A673 (cell line): ENCODE data around the gene TIAM1. TPM values are rescaled to one million over a fixed set of nuclear protein-coding genes. Genes with fewer than 3 reads are reported as not detected.

Experiments
- BruUV-seq: library from RNA; stranded (reverse); fragments of 400-500 nt; replicated peaks from 2 replicates; lab custom pipeline; 2021; lab: Mats Ljungman, UMichigan
- CTCF ChIA-PET: fragments of 300-600 bp; sonication (Branson Sonifier 250); formaldehyde crosslinking; loops from one replicate; lab custom pipeline; 2022; ENCODE audit warnings: antibody characterized with exemption; lab: Charles Lee
- POLR2A ChIA-PET: fragments of 300-600 bp; sonication (Branson Sonifier 250); formaldehyde crosslinking; loops from one replicate; lab custom pipeline; 2022; ENCODE audit warnings: antibody characterized with exemption; ENCODE audit not compliant: low non-redundant PET; lab: Charles Lee
- DNase-seq: peaks from one replicate; pipeline ENCODE4 v3.0.0-alpha.2; 2015; ENCODE audit warnings: low spot score
- H3K27ac ChIP-seq: fragments of 200-600 bp; sonication (generic); 2 replicates; pipeline ENCODE4 v1.5.1; 2016; ENCODE audit warnings: mixed run types, low read depth, mild to moderate bottlenecking, mixed read lengths, antibody characterized with exemption, low read length; ENCODE audit not compliant: poor library complexity, severe bottlenecking
- H3K27me3 ChIP-seq: fragments of 200-600 bp; sonication (generic); replicated peaks from 2 replicates; pipeline ENCODE4 v1.6.1; 2017; ENCODE audit warnings: mixed run types, low read depth, mild to moderate bottlenecking, mixed read lengths, antibody characterized with exemption, low read length; ENCODE audit not compliant: insufficient read depth, poor library complexity
- H3K36me3 ChIP-seq: fragments of 200-600 bp; sonication (generic); 2 replicates; pipeline ENCODE4 v1.6.1; 2016; ENCODE audit warnings: mixed run types, mild to moderate bottlenecking, mixed read lengths, antibody characterized with exemption, low read length; ENCODE audit not compliant: insufficient read depth, poor library complexity, severe bottlenecking
- H3K4me1 ChIP-seq: fragments of 200-600 bp; sonication (generic); 2 replicates; pipeline ENCODE4 v1.6.1; 2017; ENCODE audit warnings: mixed run types, mild to moderate bottlenecking, mixed read lengths, antibody characterized with exemption, low read length; ENCODE audit not compliant: insufficient read depth, poor library complexity, severe bottlenecking
- H3K4me3 ChIP-seq: fragments of 200-600 bp; sonication (generic); 2 replicates; pipeline ENCODE4 v1.5.1; 2016; ENCODE audit warnings: low read depth, mixed run types, mild to moderate bottlenecking, mixed read lengths, low read length; ENCODE audit not compliant: poor library complexity, severe bottlenecking
- H3K9me3 ChIP-seq: fragments of 200-600 bp; sonication (generic); 2 replicates; pipeline ENCODE4 v1.6.1; 2016; ENCODE audit warnings: mixed run types, low read depth, mild to moderate bottlenecking, mixed read lengths, antibody characterized with exemption, low read length; ENCODE audit not compliant: poor library complexity, severe bottlenecking
- CTCF ChIP-seq: fragments of 300-800, 200-600 bp; sonication (generic); conservative IDR thresholded peaks from 2 replicates; pipeline ENCODE4 v1.5.1; 2017; ENCODE audit warnings: low read depth, mild to moderate bottlenecking, antibody characterized with exemption, low read length, moderate library complexity, mixed read lengths
- EZH2 ChIP-seq: fragments of 200-600 bp; sonication (generic); IDR thresholded peaks from 2 replicates; pipeline ENCODE4 v1.6.1; 2017; ENCODE audit warnings: borderline replicate concordance, low read depth, mild to moderate bottlenecking, mixed read lengths, antibody characterized with exemption, low read length; ENCODE audit not compliant: poor library complexity, severe bottlenecking
- intact Hi-C: fragments of 100-400 bp; cut with micrococcal nuclease; formaldehyde crosslinking; loops from one replicate; pipeline ENCODE4 v1.10.0; 2022; ENCODE audit not compliant: unreplicated experiment
- total RNA-seq: library from RNA; stranded (reverse); gene quantifications from 2 replicates; pipeline ENCODE4 v1.2.3, GENCODE V29; 2021

The TIAM1 gene
- total RNA-seq, 1 experiment from 2014 or later = 9.6 TPM

GRCh38 chr21:31352836-31353235 is 8.8 kb upstream of the TIAM1 start:
- CTCF ChIA-PET = no interaction called here
- Histone ChIP-seq H3K27ac (no peak overlapping the region), H3K27me3 (no peaks in the 10 kb centered on the region), H3K4me1 (no peaks in the 10 kb centered on the region), H3K9me3 (no peaks in the 10 kb centered on the region), H3K4me3 (no peak overlapping the region), H3K36me3 (no peaks in the 10 kb centered on the region)
- intact Hi-C loops = no loop called here
- no TSS peak for BruUV-seq
- POLR2A ChIA-PET = no interaction called here
- DNase-seq = no peak
- TF ChIP-seq EZH2 (no peak), CTCF (no peak)

- Histone ChIP-seq H3K9me3 (no peaks in the 10 kb centered on the region), H3K4me1 (no peaks in the 10 kb centered on the region), H3K27me3 (no peaks in the 10 kb centered on the region), H3K4me3 (no peak overlapping the region), H3K27ac (no peak overlapping the region), H3K36me3 (no peaks in the 10 kb centered on the region)
- intact Hi-C loops = no loop called here
- POLR2A ChIA-PET = no interaction called here
- CTCF ChIA-PET = no interaction called here
- no TSS peak for BruUV-seq
- no peak for DNase-seq
- TF ChIP-seq CTCF = no peak
These were observed 7.9 kb upstream of the TIAM1 start for GRCh38 chr21:31351960-31352359.

- Histone ChIP-seq H3K9me3 (no peaks in the 10 kb centered on the region), H3K4me1 (no peaks in the 10 kb centered on the region), H3K27me3 (no peaks in the 10 kb centered on the region), H3K36me3 (no peaks in the 10 kb centered on the region), H3K4me3 (no peak overlapping the region), H3K27ac (no peak overlapping the region)
- intact Hi-C loops = no loop called here
- ChIA-PET POLR2A (no interaction called here), CTCF (no interaction called here)
- BruUV-seq = no TSS peak
- no peak for TF ChIP-seq EZH2
- TF ChIP-seq CTCF = no peak
- no peak for DNase-seq
These were observed 7.4 kb upstream of the TIAM1 start for GRCh38 chr21:31351438-31351837.
